ENCODE results near the gene ARHGAP10. TPM values are rescaled to one million over a fixed set of nuclear protein-coding genes. Genes with fewer than 3 reads are reported as not detected.

The ARHGAP10 gene
- total and polyA plus RNA-seq, 2 donors from 2014 or later, result 13.4 to 20.3 TPM

DNA sequence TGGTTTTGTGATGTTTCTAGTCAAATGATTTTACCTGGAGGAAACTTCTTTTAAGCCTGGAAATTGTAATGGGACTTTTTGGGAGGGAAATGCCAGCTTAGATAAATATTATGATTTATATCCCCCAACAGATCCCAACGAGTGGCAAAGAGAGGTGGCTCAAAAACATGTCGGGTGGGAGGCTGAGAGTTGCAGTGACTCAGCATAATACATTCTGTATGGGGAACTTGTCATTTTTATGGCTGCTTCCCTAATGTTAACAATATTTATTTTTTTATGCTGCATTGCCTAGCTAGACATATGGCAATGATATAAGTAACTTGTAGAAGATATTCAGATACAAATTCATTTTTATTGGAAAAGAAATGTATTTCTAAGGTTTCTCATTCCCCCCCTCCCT lies 219.0 kb downstream of the ARHGAP10 start:
- H3K9me3 ChIP-seq (ENCODE audit: control insufficient read depth in 2 of 3, insufficient read depth in 1 of 3, low read length in 3 of 3), result no peaks in the 10 kb centered on the region
- TF ChIP-seq, protein P1, sequence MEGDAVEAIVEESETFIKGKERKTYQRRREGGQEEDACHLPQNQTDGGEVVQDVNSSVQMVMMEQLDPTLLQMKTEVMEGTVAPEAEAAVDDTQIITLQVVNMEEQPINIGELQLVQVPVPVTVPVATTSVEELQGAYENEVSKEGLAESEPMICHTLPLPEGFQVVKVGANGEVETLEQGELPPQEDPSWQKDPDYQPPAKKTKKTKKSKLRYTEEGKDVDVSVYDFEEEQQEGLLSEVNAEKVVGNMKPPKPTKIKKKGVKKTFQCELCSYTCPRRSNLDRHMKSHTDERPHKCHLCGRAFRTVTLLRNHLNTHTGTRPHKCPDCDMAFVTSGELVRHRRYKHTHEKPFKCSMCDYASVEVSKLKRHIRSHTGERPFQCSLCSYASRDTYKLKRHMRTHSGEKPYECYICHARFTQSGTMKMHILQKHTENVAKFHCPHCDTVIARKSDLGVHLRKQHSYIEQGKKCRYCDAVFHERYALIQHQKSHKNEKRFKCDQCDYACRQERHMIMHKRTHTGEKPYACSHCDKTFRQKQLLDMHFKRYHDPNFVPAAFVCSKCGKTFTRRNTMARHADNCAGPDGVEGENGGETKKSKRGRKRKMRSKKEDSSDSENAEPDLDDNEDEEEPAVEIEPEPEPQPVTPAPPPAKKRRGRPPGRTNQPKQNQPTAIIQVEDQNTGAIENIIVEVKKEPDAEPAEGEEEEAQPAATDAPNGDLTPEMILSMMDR (IDR thresholded peaks at IDR 0.05; ENCODE audit: borderline replicate concordance, extremely low read depth, insufficient read depth), result no peak
- H3K4me1 ChIP-seq (ENCODE audit: control insufficient read depth in 2 of 3, insufficient read depth in 2 of 3, low read depth in 1 of 3, low read length in 3 of 3), result no peaks in the 10 kb centered on the region
- H3K9ac ChIP-seq (ENCODE audit: low read length in 3 of 3), result no peak overlapping the region
- intact Hi-C loops (cut with DNase I), result no loop called here
- DNase-seq, result no peak
- no peaks in the 10 kb centered on the region for H3K27me3 ChIP-seq (ENCODE audit: control insufficient read depth, insufficient read depth, low read length)
- FAIRE-seq, result no peak
- H3K4me3 ChIP-seq (ENCODE audit: low read length in 3 of 3), result no peak overlapping the region
- no peak overlapping the region for H3K27ac ChIP-seq (ENCODE audit: low read depth in 2 of 2, low read length in 2 of 2)
- no peaks in the 10 kb centered on the region for H3K36me3 ChIP-seq (ENCODE audit: control insufficient read depth in 2 of 3, insufficient read depth in 3 of 3, low read length in 3 of 3)

DNA sequence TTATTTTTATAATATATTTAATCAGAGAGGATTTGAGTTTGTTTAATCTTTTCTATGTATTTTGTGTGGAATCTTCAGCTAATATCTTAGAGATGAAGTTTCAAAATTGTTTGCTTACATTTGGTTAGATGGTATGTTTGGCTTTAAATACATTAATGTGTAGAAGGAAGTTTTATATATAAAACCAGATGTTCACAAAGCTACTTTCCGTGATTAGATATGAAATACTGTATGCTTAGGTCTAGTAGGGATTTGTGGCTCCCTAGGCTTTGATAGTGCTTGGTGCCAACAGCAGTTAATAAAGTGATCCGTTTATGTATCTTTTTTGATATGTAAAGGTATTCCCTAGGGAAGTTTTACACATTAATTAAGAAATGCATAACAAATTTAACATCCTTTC lies 223.0 kb downstream of the ARHGAP10 start:
- Histone ChIP-seq H3K27ac (ENCODE audit: low read depth in 2 of 2, low read length in 2 of 2) (no peak overlapping the region), H3K36me3 (ENCODE audit: control insufficient read depth in 2 of 3, insufficient read depth in 3 of 3, low read length in 3 of 3) (no peaks in the 10 kb centered on the region), H3K27me3 (ENCODE audit: control insufficient read depth, insufficient read depth, low read length) (no peaks in the 10 kb centered on the region), H3K4me3 (ENCODE audit: low read length in 3 of 3) (no peak overlapping the region), H3K9ac (ENCODE audit: low read length in 3 of 3) (no peak overlapping the region), H3K9me3 (ENCODE audit: control insufficient read depth in 2 of 3, insufficient read depth in 1 of 3, low read length in 3 of 3) (no peaks in the 10 kb centered on the region), H3K4me1 (ENCODE audit: control insufficient read depth in 2 of 3, insufficient read depth in 2 of 3, low read depth in 1 of 3, low read length in 3 of 3) (no peaks in the 10 kb centered on the region)
- intact Hi-C loops (cut with DNase I), result no loop called here
- TF ChIP-seq, protein P1 (IDR thresholded peaks at IDR 0.05; ENCODE audit: borderline replicate concordance, extremely low read depth, insufficient read depth), result no peak
- DNase-seq, result no peak
- FAIRE-seq, result no peak

DNA sequence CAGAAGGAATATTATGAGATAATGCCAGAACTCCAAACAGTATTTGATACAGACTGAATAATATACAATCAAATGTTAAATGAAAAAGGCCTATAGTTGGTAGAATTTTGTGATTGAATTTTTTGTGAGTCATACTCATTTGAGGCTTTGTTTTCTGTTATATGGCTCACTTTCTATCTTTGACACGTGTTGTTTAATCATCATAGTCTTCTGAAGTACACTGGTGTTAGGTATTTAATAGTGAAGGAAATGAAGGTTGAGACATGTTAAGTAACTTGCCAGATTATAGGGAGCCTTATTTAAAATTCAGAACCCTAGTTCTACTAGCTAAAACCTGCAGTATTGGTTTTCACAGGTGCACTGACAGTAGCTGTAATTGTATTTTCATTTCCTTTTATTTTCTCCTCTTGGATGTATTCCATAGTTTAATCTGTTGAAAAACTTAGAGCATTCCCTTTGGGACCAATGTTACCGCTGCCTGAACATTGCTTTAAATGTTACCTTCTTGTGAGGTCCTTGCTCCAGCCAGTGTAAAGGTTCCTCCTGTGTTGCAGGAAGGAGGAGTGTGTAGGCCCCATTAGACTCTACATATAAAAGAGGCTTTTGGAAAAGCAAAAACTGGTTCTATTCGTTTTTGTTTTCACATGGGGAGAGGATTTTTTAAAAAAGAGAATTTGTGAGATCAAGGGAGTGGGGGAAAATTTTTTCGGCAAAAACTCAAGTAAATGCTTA lies 224.1 kb downstream of the ARHGAP10 start:
- no peak for DNase-seq
- TF ChIP-seq, protein P1 (IDR thresholded peaks at IDR 0.05; ENCODE audit: borderline replicate concordance, extremely low read depth, insufficient read depth), result no peak
- H3K9ac ChIP-seq (ENCODE audit: low read length in 3 of 3), result no peak overlapping the region
- intact Hi-C loops (cut with DNase I), result no loop called here
- H3K36me3 ChIP-seq (ENCODE audit: control insufficient read depth in 2 of 3, insufficient read depth in 3 of 3, low read length in 3 of 3), result no peaks in the 10 kb centered on the region
- H3K4me3 ChIP-seq (ENCODE audit: low read length in 3 of 3), result no peak overlapping the region
- no peak for FAIRE-seq
- H3K27ac ChIP-seq (ENCODE audit: low read depth in 2 of 2, low read length in 2 of 2), result no peak overlapping the region
- H3K4me1 ChIP-seq (ENCODE audit: control insufficient read depth in 2 of 3, insufficient read depth in 2 of 3, low read depth in 1 of 3, low read length in 3 of 3), result peaks cover 0 to 3% (median 0%) of the 10 kb centered on the region in 3 donors
- H3K27me3 ChIP-seq (ENCODE audit: control insufficient read depth, insufficient read depth, low read length), result no peaks in the 10 kb centered on the region
- no peaks in the 10 kb centered on the region for H3K9me3 ChIP-seq (ENCODE audit: control insufficient read depth in 2 of 3, insufficient read depth in 1 of 3, low read length in 3 of 3)

Measured in kidney (tissue), 14 donors.